HUES6 (cell line): ENCODE data around the gene ETNPPL.

Source experiments
- H3K27ac ChIP-seq: 2 replicates; pipeline ENCODE4 v1.7.0; 2013; ENCODE audit warnings: low read depth, mild to moderate bottlenecking, low read length, inconsistent platforms
- H3K27me3 ChIP-seq: 2 replicates; pipeline ENCODE4 v1.6.1; 2013; ENCODE audit warnings: low read length; ENCODE audit not compliant: control insufficient read depth, insufficient read depth
- H3K36me3 ChIP-seq: 2 replicates; pipeline ENCODE4 v1.6.1; 2013; ENCODE audit warnings: low read length; ENCODE audit not compliant: control insufficient read depth, insufficient read depth
- H3K4me1 ChIP-seq: 2 replicates; pipeline ENCODE4 v1.6.1; 2013; ENCODE audit warnings: low read length; ENCODE audit not compliant: control insufficient read depth, insufficient read depth
- H3K4me3 ChIP-seq: 2 replicates; pipeline ENCODE4 v1.5.1; 2013; ENCODE audit warnings: low read depth, low read length
- H3K9ac ChIP-seq: one replicate; pipeline ENCODE4 v1.6.1; 2013; ENCODE audit warnings: mild to moderate bottlenecking, low read length
- H3K9me3 ChIP-seq: 2 replicates; pipeline ENCODE4 v1.6.1; 2013; ENCODE audit warnings: low read depth, low read length; ENCODE audit not compliant: control insufficient read depth, insufficient read depth

ETNPPL gene

DNA sequence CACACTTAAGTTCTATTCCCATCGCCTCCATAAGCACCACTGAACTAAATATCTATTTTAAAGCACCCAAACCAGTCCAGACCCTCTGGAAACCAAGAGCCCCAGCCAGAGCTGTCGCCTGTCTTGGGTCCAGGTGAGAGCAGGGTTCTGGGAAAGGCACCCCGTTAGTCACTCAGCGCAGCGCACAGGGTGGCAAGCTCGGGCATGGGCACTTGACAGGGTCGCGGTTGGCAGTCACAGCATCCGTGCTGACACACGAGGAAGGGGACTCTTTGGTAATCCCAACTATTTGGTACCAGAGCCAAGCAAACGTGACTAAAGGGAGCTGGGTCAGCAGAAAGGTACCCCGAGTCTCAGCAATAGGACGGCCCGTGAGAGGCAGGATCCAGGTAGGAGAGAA is 24.3 kb upstream of the ETNPPL start:
- no peak overlapping the region for H3K9ac ChIP-seq
- no peak overlapping the region for H3K4me3 ChIP-seq
- no peak overlapping the region for H3K27ac ChIP-seq
- no peaks in the 10 kb centered on the region for H3K36me3 ChIP-seq
- no peaks in the 10 kb centered on the region for H3K9me3 ChIP-seq
- H3K4me1 ChIP-seq: no peaks in the 10 kb centered on the region
- H3K27me3 ChIP-seq: no peaks in the 10 kb centered on the region

GRCh38 chr4:108786351-108786750 is 23.5 kb upstream of the ETNPPL start:
- Histone ChIP-seq H3K9ac (no peak overlapping the region), H3K27me3 (no peaks in the 10 kb centered on the region), H3K9me3 (no peaks in the 10 kb centered on the region), H3K4me3 (no peak overlapping the region), H3K4me1 (no peaks in the 10 kb centered on the region), H3K27ac (no peak overlapping the region), H3K36me3 (no peaks in the 10 kb centered on the region)

- H3K36me3 ChIP-seq: no peaks in the 10 kb centered on the region
- no peak overlapping the region for H3K4me3 ChIP-seq
- H3K9me3 ChIP-seq: no peaks in the 10 kb centered on the region
- H3K4me1 ChIP-seq: no peaks in the 10 kb centered on the region
- no peak overlapping the region for H3K27ac ChIP-seq
- no peak overlapping the region for H3K9ac ChIP-seq
- no peaks in the 10 kb centered on the region for H3K27me3 ChIP-seq
These were observed 21.0 kb upstream of the ETNPPL start for GRCh38 chr4:108783665-108784463.

GRCh38 chr4:108779958-108780357 is 17.1 kb upstream of the ETNPPL start:
- H3K4me3 ChIP-seq: no peak overlapping the region
- no peak overlapping the region for H3K9ac ChIP-seq
- no peaks in the 10 kb centered on the region for H3K27me3 ChIP-seq
- H3K36me3 ChIP-seq: no peaks in the 10 kb centered on the region
- H3K27ac ChIP-seq: no peak overlapping the region
- H3K4me1 ChIP-seq: no peaks in the 10 kb centered on the region
- H3K9me3 ChIP-seq: no peaks in the 10 kb centered on the region

- no peaks in the 10 kb centered on the region for H3K27me3 ChIP-seq
These were observed 14.5 kb upstream of the ETNPPL start for GRCh38 chr4:108777388-108777787.

DNA sequence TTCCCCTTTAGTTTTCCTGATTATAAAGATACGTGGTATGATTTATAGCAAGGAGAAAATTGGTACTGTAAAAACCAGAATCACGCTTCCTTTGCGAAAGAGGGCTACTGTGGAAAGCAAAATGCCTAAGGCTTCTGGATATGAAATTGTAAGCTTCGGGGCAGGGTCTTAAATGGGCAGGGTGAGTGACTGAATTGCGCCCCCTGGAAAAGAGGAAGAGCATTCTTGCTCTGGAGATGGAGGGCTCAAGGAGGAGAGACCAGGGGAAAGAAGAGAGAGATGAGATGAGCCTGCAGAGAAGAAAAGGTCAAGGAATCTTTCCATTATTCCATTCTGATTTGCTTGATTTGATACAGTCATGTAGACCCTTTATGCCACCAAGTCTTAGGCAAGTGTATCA is 13.1 kb upstream of the ETNPPL start:
- H3K27me3 ChIP-seq: no peaks in the 10 kb centered on the region
- no peaks in the 10 kb centered on the region for H3K9me3 ChIP-seq
- no peak overlapping the region for H3K4me3 ChIP-seq
- H3K4me1 ChIP-seq: no peaks in the 10 kb centered on the region
- H3K36me3 ChIP-seq: no peaks in the 10 kb centered on the region
- no peak overlapping the region for H3K9ac ChIP-seq
- H3K27ac ChIP-seq: no peak overlapping the region

More at GRCh38 chr4:108777388-108777787, 14.5 kb upstream of the ETNPPL start:
- no peak overlapping the region for H3K4me3 ChIP-seq
- H3K27ac ChIP-seq: no peak overlapping the region
- H3K9ac ChIP-seq: no peak overlapping the region
- no peaks in the 10 kb centered on the region for H3K36me3 ChIP-seq
- no peaks in the 10 kb centered on the region for H3K9me3 ChIP-seq
- H3K4me1 ChIP-seq: no peaks in the 10 kb centered on the region

DNA sequence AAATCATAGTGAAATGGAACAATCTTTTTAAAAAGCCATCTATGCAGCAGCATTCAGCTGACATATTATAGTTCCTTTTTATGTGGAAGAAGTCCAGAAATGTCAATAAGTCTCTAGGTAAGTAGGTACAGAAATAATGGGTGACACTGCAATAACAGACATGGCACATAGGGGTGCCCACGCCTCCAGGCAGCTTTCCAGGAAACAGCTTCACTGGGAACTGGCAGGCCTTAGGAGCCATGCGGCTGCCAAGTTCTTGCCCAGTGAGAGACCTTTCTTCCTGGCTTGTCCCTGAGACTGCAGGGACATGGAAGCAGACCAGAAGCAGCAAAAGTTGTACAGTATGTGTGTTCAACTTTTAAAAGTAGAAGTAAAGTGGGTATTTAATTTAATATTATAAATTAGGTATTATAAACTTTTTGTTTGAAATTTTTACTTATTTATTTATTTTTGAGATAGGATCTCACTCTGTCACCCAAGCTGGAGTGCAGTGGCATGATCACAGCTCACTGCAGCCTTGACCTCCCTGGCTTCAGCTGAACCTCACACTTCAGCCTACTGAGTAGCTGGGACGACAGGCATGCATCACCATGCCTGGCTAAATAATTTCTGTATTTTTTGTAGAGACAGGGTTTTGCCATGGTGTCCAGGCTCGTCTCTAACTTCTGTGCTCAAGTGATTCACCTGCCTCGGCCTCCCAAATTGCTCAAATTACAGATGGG is 12.1 kb upstream of the ETNPPL start:
- Histone ChIP-seq H3K27ac (no peak overlapping the region), H3K4me3 (no peak overlapping the region), H3K27me3 (no peaks in the 10 kb centered on the region), H3K9me3 (no peaks in the 10 kb centered on the region), H3K36me3 (no peaks in the 10 kb centered on the region), H3K4me1 (no peaks in the 10 kb centered on the region), H3K9ac (no peak overlapping the region)

DNA sequence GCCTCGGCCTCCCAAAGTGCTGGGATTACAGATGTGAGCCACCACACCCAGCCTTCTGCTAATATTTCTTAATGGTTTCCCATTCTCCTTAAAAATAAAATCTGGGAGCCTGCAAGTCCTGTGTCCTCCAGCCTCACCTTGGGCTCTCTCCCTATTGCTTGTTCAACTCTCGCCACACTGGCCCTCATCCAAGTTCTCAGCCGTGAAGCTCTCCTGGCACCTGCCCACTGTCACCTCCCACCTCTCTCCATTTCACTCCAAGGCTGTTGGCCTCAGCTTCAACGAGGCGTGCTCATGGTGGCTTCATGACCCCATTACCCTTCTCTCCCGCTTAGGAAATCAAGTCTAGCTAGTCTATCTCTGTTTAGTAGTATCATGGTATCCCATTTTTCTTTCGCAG is 9.5 kb upstream of the ETNPPL start:
- Histone ChIP-seq H3K27ac (no peak overlapping the region), H3K4me3 (no peak overlapping the region), H3K27me3 (no peaks in the 10 kb centered on the region), H3K36me3 (no peaks in the 10 kb centered on the region), H3K9me3 (no peaks in the 10 kb centered on the region), H3K4me1 (no peaks in the 10 kb centered on the region), H3K9ac (no peak overlapping the region)

- peaks cover 25% of the 10 kb centered on the region for H3K27me3 ChIP-seq
These were observed 3.2 kb upstream of the ETNPPL start for GRCh38 chr4:108766058-108766457.

GRCh38 chr4:108763986-108764385 is 1.1 kb upstream of the ETNPPL start:
- peaks cover 28% of the 10 kb centered on the region for H3K27me3 ChIP-seq
- H3K36me3 ChIP-seq: no peaks in the 10 kb centered on the region
- H3K27ac ChIP-seq: no peak overlapping the region
- no peak overlapping the region for H3K4me3 ChIP-seq
- no peak overlapping the region for H3K9ac ChIP-seq
- peaks cover 12% of the 10 kb centered on the region for H3K4me1 ChIP-seq
- H3K9me3 ChIP-seq: no peaks in the 10 kb centered on the region

More at GRCh38 chr4:108766058-108766457, 3.2 kb upstream of the ETNPPL start:
- no peaks in the 10 kb centered on the region for H3K36me3 ChIP-seq
- H3K9me3 ChIP-seq: no peaks in the 10 kb centered on the region
- no peak overlapping the region for H3K27ac ChIP-seq
- no peak overlapping the region for H3K9ac ChIP-seq
- no peak overlapping the region for H3K4me3 ChIP-seq
- H3K4me1 ChIP-seq: peaks cover 12% of the 10 kb centered on the region

DNA sequence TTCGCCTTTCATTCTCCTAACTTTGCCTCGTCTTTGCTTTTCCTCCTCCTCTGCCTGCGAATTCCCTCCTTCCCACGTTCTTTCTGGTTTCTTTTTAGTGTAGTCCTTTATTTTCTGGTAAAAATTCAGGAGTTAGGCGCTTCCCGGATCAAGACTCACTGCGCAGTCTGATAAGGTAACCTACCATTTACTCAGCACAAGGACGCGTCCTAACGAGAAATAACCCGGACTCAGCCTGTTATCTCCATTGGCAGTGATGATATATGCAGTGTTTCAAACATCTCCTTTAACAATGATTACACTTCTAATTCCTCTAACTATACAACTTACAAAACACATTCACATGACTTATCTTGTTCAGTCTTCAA is 357 bp upstream of the ETNPPL start:
- H3K36me3 ChIP-seq: no peaks in the 10 kb centered on the region

More for the DNA sequence above, 357 bp upstream of the ETNPPL start:
- Histone ChIP-seq H3K27ac (no peak overlapping the region), H3K9ac (no peak overlapping the region), H3K4me3 (peak overlapping the region; percentile 84), H3K27me3 (peaks cover 28% of the 10 kb centered on the region), H3K9me3 (no peaks in the 10 kb centered on the region), H3K4me1 (peaks cover 12% of the 10 kb centered on the region)
